HG03378 (cell line): ENCODE measurements around the gene KCTD2.
"Not testable (repeated sequence)": the region's sequence is repeated elsewhere in the genome, so short reads cannot be mapped to it uniquely, and the experiment has no call there.

Source experiments
- ATAC-seq: cut with Tn5 transposase; IDR thresholded peaks from one replicate; pipeline ENCODE4 v1.9.1; 2021; ENCODE audit warnings: mild to moderate bottlenecking, moderate library complexity; ENCODE audit not compliant: unreplicated experiment

Gene KCTD2, protein sequence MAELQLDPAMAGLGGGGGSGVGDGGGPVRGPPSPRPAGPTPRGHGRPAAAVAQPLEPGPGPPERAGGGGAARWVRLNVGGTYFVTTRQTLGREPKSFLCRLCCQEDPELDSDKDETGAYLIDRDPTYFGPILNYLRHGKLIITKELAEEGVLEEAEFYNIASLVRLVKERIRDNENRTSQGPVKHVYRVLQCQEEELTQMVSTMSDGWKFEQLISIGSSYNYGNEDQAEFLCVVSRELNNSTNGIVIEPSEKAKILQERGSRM

DNA sequence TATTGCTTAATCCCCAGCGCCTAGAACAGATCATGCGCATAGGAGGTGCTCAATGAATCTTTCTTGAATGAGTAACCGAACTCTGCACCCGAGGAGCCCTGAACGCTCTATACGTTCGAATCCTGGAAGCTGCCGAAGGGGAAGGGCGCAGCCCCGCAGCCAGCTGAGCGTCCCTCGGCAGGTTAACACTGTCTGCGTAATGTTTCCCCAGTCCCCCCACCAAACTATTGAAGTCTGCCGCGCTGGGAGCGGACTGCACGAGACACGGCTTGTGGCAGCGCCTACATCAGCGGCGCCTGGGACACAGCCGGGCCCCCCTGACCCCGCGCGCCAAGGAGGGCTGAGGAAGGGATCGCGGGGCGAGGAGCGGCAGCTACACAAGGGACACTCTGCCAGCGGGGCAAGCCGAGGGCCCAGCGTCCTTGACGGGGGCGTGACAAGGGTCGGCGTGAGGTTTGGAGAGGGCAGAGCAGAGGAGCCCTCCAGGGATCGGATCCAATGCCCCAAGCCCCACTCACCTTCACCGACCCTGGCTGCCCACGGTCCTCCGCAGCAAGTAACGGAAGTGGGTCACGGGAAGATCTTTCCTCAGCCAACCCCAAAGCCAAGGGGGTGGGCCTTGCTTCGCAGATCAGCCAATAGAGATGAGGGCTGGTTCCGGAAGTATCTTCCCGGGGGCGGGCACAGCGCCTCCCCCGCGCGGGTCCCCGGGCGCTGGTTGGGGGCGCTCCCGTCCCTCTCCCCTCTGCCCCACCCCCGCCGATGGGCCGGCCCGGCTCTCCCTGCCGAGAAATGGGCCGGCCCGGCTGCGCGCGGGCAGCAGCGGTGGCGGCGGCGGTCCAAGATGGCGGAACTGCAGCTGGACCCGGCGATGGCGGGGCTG, at the start of gene KCTD2, which contains the start of gene ATP5PD:
Gene KCTD2 (plus strand): TSS at position 819 of the 883 bp plus-strand sequence. CDS start 26 bp downstream, at position 845.
Gene ATP5PD (minus strand): TSS at position 563 of the 883 bp plus-strand sequence. CDS start 4,319 bp downstream, outside the sequence.
- peak; percentile 96 for ATAC-seq

DNA sequence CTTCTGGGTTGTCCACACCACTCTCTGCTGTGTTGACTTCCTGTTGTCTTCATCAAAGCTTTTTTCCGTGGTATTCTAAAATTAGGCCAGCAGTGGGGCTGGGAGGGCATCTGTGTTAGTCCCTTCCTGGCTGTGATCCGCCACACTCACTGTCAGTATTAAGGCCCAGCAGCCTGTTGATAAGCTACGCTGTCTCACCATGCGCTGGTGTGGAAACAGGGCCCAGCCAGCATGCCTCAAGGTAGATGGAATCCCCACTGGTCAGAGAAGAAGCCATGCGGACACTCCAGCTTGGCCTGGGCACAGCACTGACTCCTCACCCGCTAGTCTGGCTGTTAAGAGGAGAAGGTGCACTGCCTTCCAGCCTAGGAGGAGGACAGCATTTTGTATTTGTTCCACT, 48.2 kb upstream of the KCTD2 start:
- ATAC-seq = no peak

DNA sequence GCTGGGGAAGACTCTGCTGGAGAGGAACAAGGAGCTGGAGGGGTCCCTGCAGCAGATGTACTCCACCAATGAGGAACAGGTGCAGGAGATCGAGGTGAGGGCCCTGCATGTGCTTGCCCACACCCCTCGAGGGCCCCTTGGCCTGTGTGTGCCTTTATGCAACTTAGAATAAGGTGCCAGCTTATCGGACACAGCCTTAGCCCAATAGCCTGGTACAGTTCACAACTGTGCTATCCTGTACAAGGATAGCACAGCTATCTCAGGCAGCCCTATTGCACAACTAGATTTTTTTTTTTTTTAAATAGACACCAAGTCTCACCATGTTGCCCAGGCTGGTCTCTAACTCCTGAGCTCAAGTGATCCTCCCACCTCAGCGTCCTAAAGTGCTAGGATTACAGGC, 47.5 kb upstream of the KCTD2 start:
- no peak for ATAC-seq

DNA sequence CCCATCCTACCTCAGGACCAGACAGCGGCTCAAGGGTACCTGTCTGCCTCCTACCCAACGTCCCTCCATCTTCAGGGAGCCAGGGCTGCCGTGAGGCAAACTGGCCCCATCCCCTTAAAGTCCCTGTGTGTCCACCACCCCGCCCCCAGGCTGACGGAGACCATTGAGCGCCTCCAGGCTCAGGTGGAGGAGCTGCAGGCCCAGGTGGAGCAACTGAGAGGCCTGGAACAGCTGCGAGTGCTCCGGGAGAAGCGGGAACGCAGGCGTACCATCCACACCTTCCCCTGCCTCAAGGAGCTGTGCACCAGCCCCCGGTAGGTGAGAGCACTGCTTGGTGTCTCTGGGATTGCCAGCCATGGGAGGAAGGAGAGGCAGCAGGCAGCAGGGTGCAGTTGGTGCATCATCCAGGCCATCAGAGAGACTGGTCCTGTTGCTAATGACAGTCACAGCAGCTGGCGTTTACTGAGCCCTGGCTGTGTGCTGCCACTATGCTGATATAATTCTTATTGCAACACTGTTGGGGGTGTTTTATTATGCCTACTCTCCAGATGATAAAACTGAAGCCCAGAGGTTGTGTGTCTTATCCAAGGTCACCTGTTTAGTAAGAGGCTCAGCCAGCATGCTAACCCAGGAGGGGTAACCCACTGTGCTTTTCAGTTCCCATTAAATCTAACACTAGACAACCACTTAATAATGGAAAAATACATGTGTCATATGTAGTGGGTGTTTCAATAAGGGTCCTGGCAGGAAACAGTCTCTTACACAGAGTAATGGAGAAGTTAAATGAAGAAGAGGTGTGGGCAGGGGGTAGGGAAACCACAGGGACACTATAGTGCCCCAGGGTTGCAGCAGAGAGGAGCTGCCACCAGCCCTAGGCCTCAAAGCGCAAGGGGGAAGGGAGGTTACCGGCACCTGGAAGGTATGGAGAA, 44.8 kb upstream of the KCTD2 start:
- ATAC-seq = no peak

DNA sequence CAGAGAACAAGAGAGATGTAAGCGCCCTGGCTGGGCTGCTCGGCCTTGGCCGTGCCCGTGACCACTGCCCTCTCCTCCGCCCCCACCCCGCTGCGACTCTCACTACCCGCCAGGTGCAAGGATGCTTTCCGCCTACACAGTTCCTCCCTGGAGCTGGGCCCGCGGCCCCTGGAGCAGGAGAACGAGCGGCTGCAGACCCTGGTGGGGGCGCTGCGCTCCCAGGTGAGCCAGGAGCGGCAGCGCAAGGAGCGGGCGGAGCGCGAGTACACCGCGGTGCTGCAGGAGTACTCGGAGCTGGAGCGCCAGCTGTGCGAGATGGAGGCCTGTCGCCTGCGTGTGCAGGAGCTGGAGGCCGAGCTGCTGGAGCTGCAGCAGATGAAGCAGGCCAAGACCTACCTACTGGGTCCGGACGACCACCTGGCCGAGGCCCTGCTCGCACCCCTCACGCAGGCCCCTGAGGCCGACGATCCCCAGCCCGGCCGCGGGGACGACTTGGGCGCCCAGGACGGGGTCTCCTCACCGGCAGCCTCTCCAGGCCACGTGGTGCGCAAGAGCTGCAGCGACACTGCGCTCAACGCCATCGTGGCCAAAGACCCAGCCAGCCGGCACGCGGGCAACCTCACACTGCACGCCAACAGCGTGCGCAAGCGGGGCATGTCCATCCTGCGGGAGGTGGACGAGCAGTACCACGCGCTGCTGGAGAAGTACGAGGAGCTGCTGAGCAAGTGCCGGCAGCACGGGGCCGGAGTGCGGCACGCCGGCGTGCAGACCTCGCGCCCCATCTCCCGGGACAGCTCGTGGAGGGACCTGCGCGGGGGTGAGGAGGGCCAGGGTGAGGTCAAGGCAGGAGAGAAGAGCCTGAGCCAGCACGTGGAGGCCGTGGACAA, 43.7 kb upstream of the KCTD2 start:
- no peak for ATAC-seq

DNA sequence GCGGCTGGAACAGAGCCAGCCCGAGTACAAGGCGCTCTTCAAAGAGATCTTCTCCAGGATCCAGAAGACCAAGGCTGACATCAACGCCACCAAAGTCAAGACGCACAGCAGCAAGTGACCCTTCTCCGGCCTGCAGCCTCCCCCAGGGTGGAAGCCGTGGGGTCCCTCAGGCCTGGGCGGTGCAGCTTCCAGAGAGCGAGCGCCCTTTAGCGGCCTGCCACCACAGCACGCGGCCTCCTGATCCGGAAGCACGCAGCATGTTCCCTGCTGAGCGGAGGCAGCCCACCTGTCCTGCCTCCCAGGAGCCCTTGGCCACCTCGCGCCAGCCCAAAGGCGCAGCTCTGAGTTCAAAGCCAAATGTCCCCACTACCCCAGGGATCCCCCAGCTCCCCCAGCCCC, 43.1 kb upstream of the KCTD2 start:
- ATAC-seq = no peak

DNA sequence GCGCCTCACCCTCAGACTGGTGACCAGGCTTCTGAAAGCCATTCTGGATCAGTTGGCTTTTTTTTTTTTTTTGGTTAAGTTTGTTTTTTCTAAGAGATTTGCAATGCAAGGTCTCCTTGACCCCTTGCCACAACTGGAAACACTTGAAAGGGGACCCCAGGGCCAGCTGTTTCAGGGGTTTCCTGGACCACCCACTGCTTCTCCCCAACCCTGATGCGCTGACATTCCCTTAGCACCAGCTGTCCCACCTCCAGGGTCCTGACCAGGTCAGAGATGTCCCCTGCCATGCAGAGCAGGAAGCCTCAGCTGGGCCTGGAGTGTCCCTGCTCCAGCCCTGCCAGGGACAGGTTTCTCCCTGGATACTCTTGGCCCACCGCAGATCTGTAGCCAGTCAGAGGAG, 42.7 kb upstream of the KCTD2 start:
- ATAC-seq = no peak

DNA sequence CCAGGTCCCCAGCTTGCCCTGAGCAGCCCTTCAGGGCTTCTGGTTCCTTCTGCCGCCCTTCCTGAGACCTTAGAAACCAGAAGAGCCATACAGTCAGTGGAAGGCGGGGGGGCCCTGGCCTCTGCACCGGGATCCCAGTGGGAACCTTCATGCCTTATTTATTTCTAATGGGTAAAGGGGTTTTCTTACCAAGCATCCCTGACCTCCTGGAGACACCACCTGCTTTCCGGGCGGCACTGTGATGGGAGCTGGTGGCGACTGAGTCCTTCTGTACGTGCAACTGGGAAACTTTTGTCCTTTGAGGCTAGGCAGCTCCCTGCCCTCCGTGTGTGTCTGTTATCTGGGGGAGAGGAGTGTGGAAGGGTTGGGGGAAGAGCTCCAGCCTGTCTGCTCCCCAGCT, 41.7 kb upstream of the KCTD2 start:
- no peak for ATAC-seq

DNA sequence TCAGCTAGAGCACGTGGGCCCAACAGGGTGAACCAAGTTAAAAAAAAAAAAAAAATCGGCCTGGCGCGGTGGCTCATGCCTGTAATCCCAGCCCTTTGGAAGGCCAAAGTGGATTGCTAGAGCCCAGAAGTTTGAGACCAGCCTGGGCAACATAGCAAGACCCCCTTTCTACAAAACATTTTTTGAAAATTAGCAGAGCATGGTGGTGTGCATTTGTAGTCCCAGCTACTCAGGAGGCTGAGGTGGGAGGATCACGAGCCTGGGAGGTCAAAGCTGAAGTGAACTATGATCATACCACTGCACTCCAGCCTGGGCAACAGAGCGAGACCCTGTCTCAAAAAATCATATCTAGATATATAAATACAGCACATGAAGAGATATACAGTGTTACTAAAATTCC, 40.9 kb upstream of the KCTD2 start:
- not testable (repeated sequence) for ATAC-seq

DNA sequence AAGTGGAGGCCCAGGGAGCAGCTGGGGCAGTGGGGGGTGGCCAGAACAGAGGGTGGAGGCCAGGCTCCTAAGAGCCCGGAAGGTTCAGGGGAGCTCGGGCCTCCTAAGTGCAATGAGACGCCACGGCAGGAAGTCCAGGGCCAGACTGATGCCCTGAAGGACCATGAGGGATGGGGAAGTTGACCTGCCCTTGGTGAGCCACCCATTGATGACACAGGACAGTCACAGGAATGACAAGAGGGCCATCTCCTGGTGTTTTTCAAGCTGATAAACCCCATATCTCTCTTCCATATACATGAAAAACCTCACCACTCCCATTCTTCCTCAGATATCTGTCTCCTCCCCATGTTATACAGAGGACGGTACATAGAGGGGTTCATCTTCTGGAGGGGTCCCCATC, 40.4 kb upstream of the KCTD2 start:
- no peak for ATAC-seq

DNA sequence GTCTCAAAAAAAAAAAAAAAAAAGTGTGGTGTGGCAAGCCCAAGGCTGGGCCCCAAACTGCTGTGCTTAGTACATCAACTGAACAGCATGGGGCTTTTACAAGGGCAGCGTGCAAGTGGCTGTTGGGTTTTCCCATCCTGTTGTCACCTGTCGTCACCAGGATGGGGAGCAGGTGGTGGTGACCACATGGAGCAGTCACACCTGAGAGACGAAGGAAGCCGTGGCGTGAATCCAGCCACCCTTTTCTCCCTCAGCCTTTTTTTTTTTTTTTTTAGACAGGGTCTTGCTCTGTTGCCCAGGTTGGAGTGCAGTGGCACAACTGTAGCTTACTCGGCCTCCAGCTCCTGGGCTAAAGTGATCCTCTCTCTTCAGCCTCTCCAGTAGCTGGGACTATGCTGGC, 38.7 kb upstream of the KCTD2 start:
- no peak for ATAC-seq

DNA sequence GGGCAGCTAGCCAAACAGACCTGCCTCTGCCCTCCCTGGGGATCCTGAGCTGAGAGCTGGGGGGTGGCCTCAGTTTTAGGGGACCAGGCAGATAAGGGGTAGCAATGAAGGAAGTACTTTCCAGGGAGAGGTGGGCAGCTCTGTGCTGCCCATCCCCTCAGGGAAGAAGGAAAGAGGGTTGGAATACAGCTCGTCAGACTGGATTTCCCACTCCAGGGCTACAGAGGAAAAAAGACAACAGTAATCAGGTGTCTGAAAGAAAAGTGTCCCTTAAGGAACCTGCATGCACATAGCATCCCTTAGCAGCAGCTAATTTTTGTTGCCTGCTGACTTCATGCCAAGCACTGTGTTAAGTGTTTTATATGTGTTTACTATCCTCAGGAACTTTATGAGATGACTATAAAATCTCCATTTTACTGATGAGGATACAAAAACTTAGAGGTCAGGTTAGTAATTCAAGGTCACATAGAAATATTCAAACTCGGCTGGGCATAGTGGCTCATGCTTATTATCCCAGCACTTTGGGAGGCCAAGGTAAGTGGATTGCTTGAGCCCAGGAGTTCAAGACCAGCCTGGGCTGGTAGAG, 37.8 kb upstream of the KCTD2 start:
- ATAC-seq = no peak

DNA sequence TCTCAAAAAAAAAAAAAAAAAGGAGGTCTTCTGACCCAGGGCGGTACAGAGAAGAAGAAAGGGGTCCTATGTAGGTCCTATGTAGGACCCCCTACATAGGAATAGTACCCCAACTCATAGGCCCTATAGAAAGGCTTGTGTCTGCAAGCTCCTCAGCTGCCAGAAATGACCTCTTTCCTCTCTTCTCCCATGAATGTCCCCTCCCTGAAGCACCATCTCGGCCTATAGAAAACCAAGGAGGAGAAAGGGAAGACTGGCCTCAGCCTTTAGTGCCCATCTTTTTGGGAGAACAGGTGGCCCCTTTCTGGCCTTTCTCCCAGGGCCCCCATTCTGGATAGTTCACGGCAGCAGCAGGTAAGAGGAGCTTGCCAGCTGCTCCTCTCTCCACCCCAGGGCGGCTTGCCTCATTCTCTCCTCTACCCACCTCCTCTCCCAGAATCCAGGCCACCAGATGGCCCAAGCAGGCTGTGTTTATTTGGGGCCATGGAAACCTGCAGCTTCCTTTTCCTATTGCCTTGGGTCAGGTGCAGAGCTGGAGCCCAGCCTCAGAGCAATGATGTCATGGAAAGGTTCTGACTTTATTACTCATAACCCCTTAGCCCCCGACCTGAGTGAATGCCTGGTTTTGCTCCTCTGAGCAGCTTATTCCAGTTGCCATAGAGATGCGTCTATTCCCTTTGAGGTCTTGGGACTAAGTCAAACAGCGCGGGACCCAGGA, 36.2 kb upstream of the KCTD2 start:
- ATAC-seq = no peak

DNA sequence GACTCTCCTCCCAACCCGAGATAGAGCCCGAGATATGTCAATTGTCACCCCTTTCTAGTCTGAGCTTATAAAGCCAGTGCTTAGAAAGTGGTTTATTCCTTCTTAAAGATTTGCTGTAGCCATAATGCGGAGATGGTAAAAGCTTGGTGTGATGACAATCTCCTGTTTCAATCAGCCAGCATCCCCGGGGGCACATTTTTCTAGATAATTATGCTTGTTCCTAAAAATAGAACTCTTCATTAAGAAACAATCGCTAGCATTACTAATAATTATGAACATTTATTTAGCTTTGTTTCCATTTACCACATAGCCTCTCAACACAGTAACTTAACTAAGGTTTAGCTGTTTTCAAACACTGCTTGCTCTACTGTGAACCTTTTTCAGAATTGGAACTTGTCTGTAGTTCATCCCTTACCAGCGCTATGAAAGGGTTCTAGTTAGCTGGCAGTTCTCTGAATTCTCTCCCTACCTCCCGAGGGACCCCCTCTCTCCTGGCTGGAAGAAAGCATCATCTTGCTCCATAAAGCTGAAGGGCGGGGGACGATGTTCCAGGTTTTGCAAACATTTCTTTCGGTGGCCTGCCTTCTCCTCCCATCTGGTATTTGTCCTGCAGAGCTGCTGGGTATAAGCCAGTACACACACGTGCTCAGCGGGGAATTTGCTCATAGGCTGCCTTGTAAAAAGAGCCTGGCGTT, 35.5 kb upstream of the KCTD2 start:
- ATAC-seq = no peak

DNA sequence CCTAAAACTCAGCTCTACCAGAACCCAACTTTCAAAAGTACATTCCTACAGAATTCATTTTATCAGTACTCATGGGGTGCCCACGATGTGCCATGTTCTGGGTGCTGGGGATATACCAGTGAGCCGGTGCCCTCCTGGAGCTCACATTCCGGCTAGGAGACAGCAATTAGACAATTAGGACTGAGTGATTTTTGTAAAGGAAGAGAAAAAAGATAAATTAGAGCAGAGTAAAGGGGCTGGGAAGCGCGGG, 35.0 kb upstream of the KCTD2 start:
- no peak for ATAC-seq

DNA sequence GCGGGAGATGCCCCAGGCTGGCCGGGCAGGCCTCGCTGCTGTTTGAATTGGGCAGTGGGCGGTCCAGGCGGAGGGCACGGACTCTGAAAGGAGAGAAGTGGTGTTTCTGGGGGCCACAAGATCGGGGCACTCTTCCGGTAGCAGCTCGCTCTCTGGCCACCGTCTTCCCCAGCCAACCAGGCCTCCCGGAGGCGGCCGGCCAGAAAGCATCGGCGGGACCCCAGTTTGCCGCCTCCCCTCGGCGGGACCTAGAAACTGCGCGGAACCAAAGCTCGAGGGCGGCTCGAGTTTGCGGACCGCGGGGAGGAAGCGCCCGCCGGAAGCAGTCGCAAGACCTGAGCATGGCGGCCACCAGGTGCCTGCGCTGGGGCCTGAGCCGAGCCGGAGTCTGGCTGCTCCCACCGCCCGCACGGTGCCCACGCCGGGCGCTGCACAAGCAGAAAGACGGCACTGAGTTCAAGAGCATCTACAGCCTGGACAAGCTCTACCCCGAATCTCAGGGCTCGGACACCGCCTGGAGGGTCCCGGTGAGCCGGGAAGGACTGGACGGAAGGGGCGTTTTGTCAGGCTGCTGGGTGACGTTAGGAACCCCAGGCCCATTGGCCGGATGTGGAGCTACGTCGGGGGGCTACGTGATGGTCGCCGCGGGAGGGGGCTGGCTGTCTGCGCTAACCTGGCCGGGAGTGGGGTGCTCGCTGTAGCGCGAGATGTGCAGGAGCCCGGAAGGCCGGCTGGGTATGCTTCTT, 34.5 kb upstream of the KCTD2 start, which contains the start of gene MRPL58:
Gene MRPL58 (plus strand): TSS at position 325 of the 746 bp plus-strand sequence. CDS start 17 bp downstream, at position 342.
- ATAC-seq = peak; percentile 72

DNA sequence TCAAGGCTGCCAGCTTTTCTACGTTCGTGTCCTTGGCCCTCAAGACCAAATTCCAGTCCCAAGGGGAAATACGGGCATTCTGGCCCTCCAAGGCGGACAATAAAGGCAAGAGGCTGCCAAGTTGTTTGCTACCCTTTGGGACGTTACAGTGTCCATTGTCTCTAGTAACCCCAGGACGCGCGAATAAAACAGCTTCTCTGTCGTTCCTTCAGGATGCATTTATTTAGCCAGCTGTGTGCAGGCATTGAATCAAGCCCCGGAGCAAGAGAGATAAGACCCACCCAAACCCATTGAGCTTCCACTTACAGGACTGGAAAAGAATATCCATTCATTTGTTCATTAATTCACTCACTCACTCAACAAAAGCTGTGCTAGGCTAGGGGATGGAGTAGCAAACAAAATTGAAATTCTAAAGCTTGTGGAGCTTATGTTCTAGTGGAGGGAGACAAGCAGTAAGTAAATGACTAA, 33.9 kb upstream of the KCTD2 start:
- ATAC-seq = no peak

DNA sequence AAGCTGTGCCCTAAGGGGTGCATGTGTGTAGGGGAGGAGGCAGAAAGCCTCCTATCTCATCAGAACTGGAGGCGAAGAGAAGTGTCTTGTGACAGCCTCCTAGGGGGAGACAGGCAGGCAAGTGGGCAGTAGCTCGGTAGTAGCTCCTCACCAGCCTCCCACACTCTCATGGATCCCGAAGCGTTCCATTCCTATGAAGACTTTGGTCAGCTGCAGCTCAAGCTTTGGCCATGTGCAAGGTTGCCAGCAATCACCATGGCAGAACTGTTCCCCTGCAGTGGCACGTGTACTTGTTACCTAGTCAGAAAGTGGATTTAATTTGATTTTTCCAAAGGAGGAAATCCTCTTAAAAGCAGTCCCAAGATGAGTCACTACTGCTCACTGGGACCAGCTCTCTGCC, 27.9 kb upstream of the KCTD2 start:
- ATAC-seq = no peak
